GM18505 (cell line): Measurements from ENCODE around the gene ATP1A2.
A peak's percentile ranks its signal among the peaks of the same experiment; 100 is the strongest.
"Not testable (repeated sequence)": the region's sequence is repeated elsewhere in the genome, so short reads cannot be mapped to it uniquely, and the experiment has no call there.

Experiments used
- ATAC-seq: cut with Tn5 transposase; IDR thresholded peaks from one replicate; pipeline ENCODE4 v1.9.1; 2021; ENCODE audit not compliant: unreplicated experiment
- POLR2A ChIP-seq: IDR thresholded peaks from 4 replicates; pipeline ENCODE4 v1.6.1; 2011; ENCODE audit warnings: borderline replicate concordance; ENCODE audit not compliant: insufficient read depth, insufficient read length; ENCODE audit errors: extremely low read depth

The ATP1A2 gene

DNA sequence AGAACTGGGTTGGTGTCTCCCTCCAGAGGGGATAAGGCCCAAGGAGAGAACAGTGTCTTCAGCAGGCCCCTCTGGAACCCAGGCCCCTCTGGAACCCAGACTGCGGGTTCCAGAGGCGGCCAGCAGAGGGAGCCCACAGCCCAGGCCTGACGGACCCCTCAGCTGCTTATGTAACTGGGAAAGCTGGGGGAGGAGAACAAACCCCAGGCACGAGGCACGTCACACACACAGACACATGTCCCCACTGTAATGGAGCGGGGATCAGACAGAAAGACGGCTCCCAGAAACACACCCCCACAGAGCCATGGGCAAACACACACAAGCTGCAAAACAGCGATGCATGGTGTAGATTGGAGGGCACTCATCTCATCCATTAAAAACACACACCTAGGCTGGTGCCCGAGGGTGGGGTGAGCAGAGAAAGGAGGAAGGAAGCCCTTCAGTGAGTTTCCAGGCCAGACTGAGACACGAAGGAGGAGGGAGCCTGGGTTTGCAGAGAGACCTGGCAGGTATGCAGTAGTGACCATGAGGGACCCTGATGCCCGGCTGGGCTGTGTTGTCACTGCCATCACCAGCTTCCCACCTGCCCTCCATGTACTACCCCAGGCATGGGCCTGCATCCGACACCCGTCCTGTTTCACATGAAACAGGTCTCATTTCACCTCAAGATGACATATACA is 14.4 kb upstream of the ATP1A2 start:
- TF ChIP-seq POLR2A, result no peak
- ATAC-seq, result peak; percentile 30

DNA sequence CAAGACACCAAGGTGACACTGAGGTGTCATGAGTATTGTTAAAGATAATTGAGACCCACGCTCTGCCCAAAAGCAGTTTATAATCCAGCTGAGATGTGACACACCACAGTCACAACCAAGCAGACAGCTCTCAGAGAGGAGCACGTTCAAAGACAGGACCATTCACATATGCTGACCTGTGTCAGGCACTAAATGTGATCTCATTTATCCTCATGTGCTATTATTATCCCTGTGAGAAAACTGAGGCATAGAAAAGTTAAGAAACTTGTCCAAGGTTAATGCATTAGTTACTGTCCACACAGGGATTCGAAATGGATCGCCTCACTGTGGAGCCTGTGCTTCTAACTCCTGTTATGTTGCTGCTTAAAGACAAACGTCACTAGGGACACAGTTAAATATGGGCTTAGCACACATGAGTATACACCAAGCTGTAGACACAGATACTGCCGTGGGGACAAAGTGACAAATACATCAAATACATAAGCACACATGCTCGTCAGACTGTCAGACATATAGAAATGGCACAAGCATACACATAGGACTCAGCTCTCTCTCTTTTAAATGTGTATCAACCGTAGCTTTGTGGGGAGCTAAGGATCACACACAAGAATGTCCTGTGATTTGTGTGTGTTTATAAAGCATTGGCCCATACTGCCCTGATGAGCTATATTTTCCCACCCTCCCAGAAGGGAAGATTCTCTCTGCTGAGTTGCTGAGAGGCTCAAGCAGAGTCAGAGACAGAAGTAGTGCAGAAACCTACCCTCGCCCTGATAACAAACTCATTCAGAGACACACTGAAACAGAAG is 13.6 kb upstream of the ATP1A2 start:
- no peak for TF ChIP-seq POLR2A
- ATAC-seq, result no peak

DNA sequence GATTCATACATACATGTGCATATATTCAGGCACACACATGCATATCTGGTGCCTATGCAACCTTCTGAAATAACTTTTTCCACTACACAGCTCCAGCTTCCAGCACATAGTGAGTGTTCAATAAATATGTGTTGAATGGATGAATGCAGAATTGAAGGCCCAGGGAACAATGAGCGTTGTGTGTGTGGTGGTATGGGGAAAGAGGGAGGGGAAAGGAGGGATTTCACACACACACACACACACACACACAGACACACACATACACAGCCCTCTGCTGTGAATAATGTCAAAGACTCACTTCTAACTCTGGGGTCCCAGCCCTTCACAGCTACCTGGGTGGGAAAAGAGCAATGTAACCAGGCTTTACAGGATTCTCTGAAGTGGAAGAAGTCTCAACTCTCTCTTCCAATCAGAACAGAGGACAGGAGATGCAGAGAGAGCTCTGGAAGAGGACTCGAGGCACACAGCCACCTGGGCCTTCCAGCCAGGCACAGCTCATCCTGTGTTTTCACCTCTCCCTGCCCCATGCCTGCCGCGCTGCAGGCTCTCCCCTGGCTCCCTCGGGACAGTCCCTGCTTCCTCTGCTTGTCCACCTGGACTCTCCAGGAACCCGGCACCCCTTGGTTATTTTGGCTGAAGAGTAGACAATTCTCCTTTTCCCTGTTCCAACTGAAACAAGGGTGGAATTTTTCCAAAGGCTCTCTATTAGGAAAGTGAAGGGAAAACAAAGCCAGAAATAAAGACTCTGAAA is 11.7 kb upstream of the ATP1A2 start:
- ATAC-seq, result no peak
- no peak for TF ChIP-seq POLR2A

DNA sequence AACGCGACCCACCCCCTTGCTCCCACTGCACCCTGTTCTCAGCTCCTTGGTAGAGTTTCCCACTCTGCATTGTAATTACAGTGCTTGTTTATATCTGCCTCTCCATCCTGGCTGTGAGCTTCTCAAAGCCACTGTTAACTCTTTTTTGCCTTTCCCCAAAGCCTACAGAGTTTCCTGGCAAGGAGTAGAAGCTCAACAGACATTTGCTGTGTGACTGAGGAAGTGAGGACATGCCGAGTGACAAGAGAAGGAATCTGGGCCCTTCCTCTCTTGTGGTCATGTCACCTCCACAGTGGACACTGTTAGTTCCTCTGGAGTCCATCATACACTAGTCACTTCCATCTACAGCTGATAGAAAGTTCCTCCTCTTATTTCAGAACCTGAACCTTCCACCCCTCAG is 11.1 kb upstream of the ATP1A2 start:
- no peak for ATAC-seq
- TF ChIP-seq POLR2A, result no peak

DNA sequence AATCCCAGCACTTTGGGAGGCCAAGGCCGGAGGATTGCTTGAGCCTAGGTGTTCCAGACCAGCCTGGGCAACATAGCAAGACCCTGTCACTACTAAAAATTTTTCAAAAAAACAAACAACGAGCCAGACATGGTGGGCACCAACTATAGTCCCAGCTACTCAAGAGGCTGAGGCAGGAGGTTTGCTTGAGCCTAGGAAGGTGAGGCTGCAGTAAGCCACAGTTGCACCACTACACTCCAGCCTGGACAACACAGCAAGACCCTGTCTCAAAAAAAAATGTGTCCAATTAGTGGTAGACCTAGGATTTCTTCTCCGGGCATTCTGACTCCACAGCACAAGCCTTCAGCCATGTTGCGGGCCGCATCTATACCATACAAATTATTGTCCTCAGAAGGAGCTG is 10.4 kb upstream of the ATP1A2 start:
- ATAC-seq, result no peak
- TF ChIP-seq POLR2A, result no peak

DNA sequence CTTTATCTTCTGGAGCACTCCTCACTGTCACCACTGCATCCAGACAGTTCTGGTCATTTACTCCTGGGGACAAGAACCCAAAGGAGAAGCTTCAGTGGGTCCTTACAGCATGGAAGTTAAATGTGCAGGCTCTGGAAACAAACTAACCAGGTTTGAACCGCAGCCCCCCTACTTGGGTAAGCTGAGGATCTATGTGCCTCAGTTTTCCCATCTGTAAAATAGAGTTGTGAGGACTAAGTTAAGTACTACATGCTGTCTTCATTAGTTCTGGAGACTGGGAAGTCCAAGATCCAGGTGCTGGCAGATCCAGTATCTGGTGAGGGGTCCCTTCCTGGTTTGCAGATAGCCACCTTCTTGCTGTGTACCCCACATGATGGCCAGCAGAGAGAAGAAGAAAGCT is 8.0 kb upstream of the ATP1A2 start:
- no peak for TF ChIP-seq POLR2A
- no peak for ATAC-seq

DNA sequence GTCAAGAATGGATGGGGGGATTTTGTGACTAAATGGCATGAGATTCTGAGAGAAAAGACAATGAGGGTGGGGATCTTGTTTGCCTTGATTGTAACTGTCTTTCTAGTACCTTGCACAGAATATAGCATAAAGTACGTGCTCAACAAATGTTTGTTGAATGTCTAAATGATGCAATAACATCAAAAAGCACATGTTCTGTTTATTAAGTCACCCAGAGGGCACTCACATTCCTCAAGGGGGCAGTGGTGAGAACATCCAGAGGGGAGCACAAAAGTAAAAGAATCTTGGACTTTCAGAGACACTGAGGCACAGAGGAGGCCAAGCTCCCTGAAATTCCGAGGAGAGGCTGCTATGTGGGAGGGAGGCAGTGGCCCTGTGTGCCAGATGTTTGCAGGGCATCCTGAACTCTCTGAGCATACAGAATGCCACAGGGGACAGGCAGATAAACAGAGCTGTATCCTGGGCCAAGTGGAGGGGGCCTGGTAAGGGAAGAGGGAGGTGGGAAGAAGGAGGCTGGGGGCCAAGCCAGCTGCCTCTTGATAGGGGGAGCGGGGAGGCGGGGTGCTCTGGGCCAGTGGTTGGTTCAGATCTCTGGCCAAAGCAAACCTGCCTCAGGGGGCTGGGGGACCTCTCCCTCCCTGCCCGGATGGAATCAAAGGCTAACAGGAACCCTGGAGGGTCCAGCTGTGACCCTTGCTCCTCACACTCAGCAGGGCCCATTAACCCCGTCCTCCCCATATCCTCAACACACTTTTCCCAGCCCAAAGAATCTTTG is 6.5 kb upstream of the ATP1A2 start:
- TF ChIP-seq POLR2A, result no peak
- no peak for ATAC-seq

DNA sequence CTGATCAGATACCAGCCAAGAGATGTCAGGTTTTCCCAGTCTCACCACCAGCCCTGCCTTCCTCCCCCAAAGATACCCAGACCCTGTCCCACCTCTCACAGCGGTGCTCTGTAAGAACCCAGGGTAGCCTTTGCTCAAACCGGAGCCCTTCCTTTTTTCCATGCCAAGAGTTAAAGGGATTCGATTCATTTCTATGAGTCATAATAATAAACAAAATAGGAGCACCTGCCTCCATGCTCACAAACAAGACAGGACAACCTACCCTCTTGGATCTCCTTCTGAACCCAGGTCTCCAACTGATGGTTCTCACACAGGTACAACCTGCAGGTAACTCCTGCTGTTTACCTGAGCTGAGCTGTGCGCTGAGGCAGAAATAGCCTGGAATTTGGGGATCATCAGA is 5.9 kb upstream of the ATP1A2 start:
- ATAC-seq, result no peak
- no peak for TF ChIP-seq POLR2A

DNA sequence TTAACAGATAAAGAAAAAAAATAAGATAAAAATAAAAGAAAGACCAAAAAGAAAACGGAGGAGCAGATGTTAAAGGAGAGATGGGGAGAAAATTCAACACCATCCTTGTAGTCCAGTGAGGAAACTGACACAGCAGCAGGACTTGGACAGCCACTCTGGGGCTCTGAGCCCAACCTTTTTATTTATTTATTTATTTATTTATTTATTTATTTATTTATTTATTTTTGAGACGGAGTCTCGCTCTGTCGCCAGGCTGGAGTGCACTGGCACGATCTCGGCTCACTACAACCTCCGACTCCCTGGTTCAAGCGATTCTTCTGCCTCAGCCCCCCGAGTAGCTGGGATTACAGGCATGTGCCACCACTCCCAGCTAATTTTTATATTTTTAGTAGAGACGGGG is 4.1 kb upstream of the ATP1A2 start:
- not testable (repeated sequence) for ATAC-seq

DNA sequence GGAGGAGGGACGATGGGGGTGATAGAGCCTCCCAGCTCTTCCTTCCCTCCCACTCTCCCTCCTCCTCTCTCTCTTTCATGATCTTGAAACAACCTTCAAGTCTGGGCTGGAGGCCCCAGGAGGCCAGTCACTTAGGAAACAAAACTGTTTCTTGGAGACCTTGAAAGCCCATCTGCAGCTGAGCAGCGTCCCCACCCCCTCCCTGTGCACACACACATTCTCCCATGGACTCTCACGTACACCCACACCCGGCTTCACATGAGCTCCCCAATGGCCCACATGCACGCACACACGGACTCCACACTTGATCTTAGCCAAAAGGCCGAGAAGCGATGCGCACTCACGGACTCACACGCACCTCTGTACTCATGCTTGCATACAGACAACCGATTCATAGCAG is 3.2 kb upstream of the ATP1A2 start:
- TF ChIP-seq POLR2A, result no peak
- no peak for ATAC-seq

DNA sequence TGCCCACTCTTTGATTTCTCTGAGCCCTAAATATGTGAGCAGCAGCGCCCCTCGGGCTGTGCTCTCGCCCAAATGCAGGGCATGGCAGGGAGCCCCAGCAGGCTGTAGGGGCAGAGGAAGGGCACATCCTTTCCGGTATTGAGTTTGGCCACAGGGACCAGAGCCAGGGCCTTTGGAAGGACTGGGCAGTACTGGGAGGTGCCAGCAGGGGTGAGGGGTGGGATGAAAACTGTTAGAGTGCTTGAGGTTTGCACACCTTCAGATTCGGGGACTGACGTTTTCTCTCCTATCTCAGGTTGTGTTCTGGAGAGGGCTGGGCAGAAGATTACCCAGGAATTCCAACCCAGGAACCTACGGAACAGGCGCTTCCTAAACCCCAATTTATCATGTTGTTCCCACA is 2.2 kb upstream of the ATP1A2 start:
- ATAC-seq, result no peak
- no peak for TF ChIP-seq POLR2A

DNA sequence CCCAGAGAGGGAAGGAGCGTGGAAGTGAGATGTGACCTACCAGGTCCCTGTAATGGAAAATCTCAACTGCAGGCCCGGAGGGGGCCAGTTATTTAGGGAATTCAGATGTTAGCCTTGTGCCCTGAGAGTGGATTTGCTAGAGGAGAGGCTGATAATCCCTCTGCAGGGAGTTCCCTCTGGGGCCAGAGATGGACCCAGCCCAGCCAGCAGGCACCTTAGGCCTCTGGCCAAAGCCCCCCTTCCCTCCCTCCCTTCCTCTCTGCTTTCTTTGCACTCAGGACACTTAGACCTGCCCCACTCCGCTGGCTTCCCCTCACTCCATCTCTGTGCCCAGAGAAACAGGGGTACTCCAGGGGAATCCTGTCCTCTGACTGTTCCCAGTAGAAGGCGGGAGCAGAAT is 1.5 kb upstream of the ATP1A2 start:
- TF ChIP-seq POLR2A, result no peak
- ATAC-seq, result no peak

DNA sequence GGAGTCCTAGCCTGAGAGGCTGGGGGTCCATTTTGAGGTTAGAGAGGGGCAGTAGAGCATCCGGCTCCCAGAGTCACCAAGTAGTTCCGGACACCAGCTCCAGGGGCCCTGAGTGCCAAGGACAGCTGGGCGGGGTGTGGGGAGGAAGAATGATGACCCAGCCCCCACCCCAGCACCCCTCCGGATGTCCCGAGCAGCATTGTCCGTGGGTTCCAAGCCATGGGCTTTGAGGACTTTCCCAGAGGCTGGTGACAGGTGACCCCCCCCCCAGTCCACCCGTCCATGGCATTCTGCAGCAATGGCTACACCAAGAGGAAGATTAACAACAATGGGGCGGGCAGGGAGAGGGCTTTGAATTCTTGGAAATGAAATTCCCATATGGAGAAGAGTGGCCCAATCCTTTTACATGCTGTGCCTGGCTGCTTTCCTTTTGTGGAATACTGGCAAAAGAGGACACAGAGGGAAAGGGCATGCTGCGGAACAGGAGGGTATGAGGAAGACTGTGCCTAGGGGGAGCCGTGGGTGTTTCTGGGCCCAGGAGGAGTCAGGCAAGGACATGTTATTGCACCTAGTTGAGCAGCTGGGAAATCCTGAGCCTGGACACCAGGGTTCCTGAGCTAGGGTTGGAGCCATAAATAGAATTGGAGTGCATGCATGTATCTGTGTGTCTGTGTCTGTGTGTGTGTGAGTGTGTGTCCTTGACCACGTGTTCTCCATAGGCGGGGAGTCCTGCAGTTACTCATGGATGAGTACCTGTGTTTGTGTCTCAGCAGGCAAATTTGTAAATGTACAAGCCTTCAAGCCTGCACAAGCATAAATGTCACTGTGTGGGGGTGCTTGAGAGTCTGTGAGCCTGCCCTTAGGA is 956 bp downstream of the ATP1A2 start:
- TF ChIP-seq POLR2A, result no peak
- no peak for ATAC-seq

DNA sequence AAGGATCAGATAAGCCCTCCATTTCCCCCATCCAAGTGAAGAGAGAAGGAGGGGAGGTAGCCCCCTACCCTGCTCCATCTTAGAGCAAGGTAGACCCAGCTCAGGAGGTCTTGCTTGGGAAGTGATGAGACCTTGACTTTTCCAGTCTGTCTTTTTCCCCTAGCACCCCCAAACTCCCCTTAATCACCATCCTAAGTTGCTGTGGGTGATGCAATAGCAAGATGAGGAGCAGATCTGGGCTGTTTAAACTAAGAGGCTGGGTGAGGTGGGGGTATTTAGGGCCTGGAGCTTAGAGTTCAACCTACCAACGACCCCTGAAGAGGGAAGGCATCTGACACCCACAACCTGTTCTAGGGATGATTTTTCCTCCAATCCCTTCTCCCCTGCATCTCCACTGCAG is 1.7 kb downstream of the ATP1A2 start:
- TF ChIP-seq POLR2A, result no peak
- no peak for ATAC-seq
